ENCODE results near the gene CMYA5. TPM values are rescaled to one million over a fixed set of nuclear protein-coding genes. Genes with fewer than 3 reads are reported as not detected.

The CMYA5 gene
- total and polyA plus RNA-seq, 4 donors = 0.29 to 12.3 (median 0.72) TPM

- H3K9me3 ChIP-seq (ENCODE audit: control insufficient read depth in 4 of 4, insufficient read depth in 3 of 4, low read length in 3 of 4) = no peaks in the 10 kb centered on the region
- H3K9ac ChIP-seq (ENCODE audit: insufficient read depth in 1 of 2, low read length in 2 of 2) = no peak overlapping the region
- ATAC-seq (ENCODE audit: insufficient read depth, low FRiP score) = no peak
- no peaks in the 10 kb centered on the region for H3K36me3 ChIP-seq (ENCODE audit: control insufficient read depth in 4 of 4, insufficient read depth in 4 of 4, low read length in 4 of 4)
- TF ChIP-seq CTCF (IDR thresholded peaks at IDR 0.05; ENCODE audit: control extremely low read depth, extremely low read depth) = no peak
- no peak for DNase-seq
- 43 to 65% methylated on average over 3 of the region's 3 CpGs for WGBS, 2 donors
- peaks cover 0 to 8% (median 0%) of the 10 kb centered on the region in 5 donors for H3K4me1 ChIP-seq (ENCODE audit: control insufficient read depth in 5 of 5, insufficient read depth in 5 of 5, low read length in 5 of 5)
- peak overlapping the region in 1 of 2 donors; percentile 69 for H3K27ac ChIP-seq (ENCODE audit: low read depth in 1 of 2, low read length in 1 of 2)
- no peak overlapping the region for H3K4me3 ChIP-seq
- no peaks in the 10 kb centered on the region for H3K27me3 ChIP-seq (ENCODE audit: control insufficient read depth in 3 of 3, insufficient read depth in 3 of 3, low read length in 2 of 3)
These were observed 17.9 kb downstream of the CMYA5 start for GRCh38 chr5:79707535-79707934.

- DNase-seq (no peak), ATAC-seq (ENCODE audit: insufficient read depth, low FRiP score) (no peak)
- Histone ChIP-seq H3K27ac (ENCODE audit: low read depth in 1 of 2, low read length in 1 of 2) (peak overlapping the region in 1 of 2 donors; percentile 41), H3K9me3 (ENCODE audit: control insufficient read depth in 4 of 4, insufficient read depth in 3 of 4, low read length in 3 of 4) (no peaks in the 10 kb centered on the region), H3K27me3 (ENCODE audit: control insufficient read depth in 3 of 3, insufficient read depth in 3 of 3, low read length in 2 of 3) (no peaks in the 10 kb centered on the region), H3K4me3 (no peak overlapping the region), H3K9ac (ENCODE audit: insufficient read depth in 1 of 2, low read length in 2 of 2) (no peak overlapping the region), H3K36me3 (ENCODE audit: control insufficient read depth in 4 of 4, insufficient read depth in 4 of 4, low read length in 4 of 4) (no peaks in the 10 kb centered on the region), H3K4me1 (ENCODE audit: control insufficient read depth in 5 of 5, insufficient read depth in 5 of 5, low read length in 5 of 5) (peaks cover 0 to 14% (median 0%) of the 10 kb centered on the region in 5 donors)
- TF ChIP-seq CTCF (IDR thresholded peaks at IDR 0.05; ENCODE audit: control extremely low read depth, extremely low read depth) = no peak
These were observed 23.1 kb downstream of the CMYA5 start for GRCh38 chr5:79712741-79713140.

- no peak overlapping the region for H3K4me3 ChIP-seq
- WGBS, 2 donors = 92 to 95% methylated on average over 7 of the region's 7 CpGs
- peak overlapping the region in 1 of 2 donors; percentile 33 for H3K27ac ChIP-seq (ENCODE audit: low read depth in 1 of 2, low read length in 1 of 2)
- no peaks in the 10 kb centered on the region for H3K27me3 ChIP-seq (ENCODE audit: control insufficient read depth in 3 of 3, insufficient read depth in 3 of 3, low read length in 2 of 3)
- no peaks in the 10 kb centered on the region for H3K36me3 ChIP-seq (ENCODE audit: control insufficient read depth in 4 of 4, insufficient read depth in 4 of 4, low read length in 4 of 4)
- TF ChIP-seq CTCF (IDR thresholded peaks at IDR 0.05; ENCODE audit: control extremely low read depth, extremely low read depth) = no peak
- no peak overlapping the region for H3K9ac ChIP-seq (ENCODE audit: insufficient read depth in 1 of 2, low read length in 2 of 2)
- peaks cover 0 to 2% (median 0%) of the 10 kb centered on the region in 4 donors for H3K9me3 ChIP-seq (ENCODE audit: control insufficient read depth in 4 of 4, insufficient read depth in 3 of 4, low read length in 3 of 4)
- DNase-seq (no peak), ATAC-seq (ENCODE audit: insufficient read depth, low FRiP score) (no peak)
- H3K4me1 ChIP-seq (ENCODE audit: control insufficient read depth in 5 of 5, insufficient read depth in 5 of 5, low read length in 5 of 5) = peaks cover 0 to 14% (median 0%) of the 10 kb centered on the region in 5 donors
These were observed 24.1 kb downstream of the CMYA5 start for GRCh38 chr5:79713727-79714126.

GRCh38 chr5:79716839-79717238 lies 27.2 kb downstream of the CMYA5 start:
- 50 to 95% methylated on average over 1 of the region's 1 CpG for WGBS, 2 donors
- ATAC-seq (ENCODE audit: insufficient read depth, low FRiP score) (no peak), DNase-seq (no peak)
- H3K4me3 ChIP-seq = no peak overlapping the region
- peaks cover 0 to 14% (median 0%) of the 10 kb centered on the region in 5 donors for H3K4me1 ChIP-seq (ENCODE audit: control insufficient read depth in 5 of 5, insufficient read depth in 5 of 5, low read length in 5 of 5)
- peaks cover 0 to 4% (median 3%) of the 10 kb centered on the region in 4 donors for H3K9me3 ChIP-seq (ENCODE audit: control insufficient read depth in 4 of 4, insufficient read depth in 3 of 4, low read length in 3 of 4)
- no peak overlapping the region for H3K27ac ChIP-seq (ENCODE audit: low read depth in 1 of 2, low read length in 1 of 2)
- no peaks in the 10 kb centered on the region for H3K27me3 ChIP-seq (ENCODE audit: control insufficient read depth in 3 of 3, insufficient read depth in 3 of 3, low read length in 2 of 3)
- no peak overlapping the region for H3K9ac ChIP-seq (ENCODE audit: insufficient read depth in 1 of 2, low read length in 2 of 2)
- no peaks in the 10 kb centered on the region for H3K36me3 ChIP-seq (ENCODE audit: control insufficient read depth in 4 of 4, insufficient read depth in 4 of 4, low read length in 4 of 4)
- TF ChIP-seq CTCF (IDR thresholded peaks at IDR 0.05; ENCODE audit: control extremely low read depth, extremely low read depth) = no peak

All from lung (tissue), 12 donors.